ENCODE results near the gene ABR. TPM values are rescaled to one million over a fixed set of nuclear protein-coding genes. Genes with fewer than 3 reads are reported as not detected.
"Not testable (repeated sequence)": the region's sequence is repeated elsewhere in the genome, so short reads cannot be mapped to it uniquely, and the experiment has no call there.

Gene ABR
- total RNA-seq, 1 donor from 2014 or later: 59.7 TPM

GRCh38 chr17:1100382-1100781, 79.4 kb downstream of the ABR start:
- TF ChIP-seq, protein P1, sequence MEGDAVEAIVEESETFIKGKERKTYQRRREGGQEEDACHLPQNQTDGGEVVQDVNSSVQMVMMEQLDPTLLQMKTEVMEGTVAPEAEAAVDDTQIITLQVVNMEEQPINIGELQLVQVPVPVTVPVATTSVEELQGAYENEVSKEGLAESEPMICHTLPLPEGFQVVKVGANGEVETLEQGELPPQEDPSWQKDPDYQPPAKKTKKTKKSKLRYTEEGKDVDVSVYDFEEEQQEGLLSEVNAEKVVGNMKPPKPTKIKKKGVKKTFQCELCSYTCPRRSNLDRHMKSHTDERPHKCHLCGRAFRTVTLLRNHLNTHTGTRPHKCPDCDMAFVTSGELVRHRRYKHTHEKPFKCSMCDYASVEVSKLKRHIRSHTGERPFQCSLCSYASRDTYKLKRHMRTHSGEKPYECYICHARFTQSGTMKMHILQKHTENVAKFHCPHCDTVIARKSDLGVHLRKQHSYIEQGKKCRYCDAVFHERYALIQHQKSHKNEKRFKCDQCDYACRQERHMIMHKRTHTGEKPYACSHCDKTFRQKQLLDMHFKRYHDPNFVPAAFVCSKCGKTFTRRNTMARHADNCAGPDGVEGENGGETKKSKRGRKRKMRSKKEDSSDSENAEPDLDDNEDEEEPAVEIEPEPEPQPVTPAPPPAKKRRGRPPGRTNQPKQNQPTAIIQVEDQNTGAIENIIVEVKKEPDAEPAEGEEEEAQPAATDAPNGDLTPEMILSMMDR (conservative IDR thresholded peaks at IDR 0.05): no peak
- Mint-ChIP-seq H3K36me3 (ENCODE audit: low read depth) (peaks cover 5% of the 10 kb centered on the region), H3K4me1 (no peaks in the 10 kb centered on the region), H3K27ac (ENCODE audit: unreplicated experiment) (no peak overlapping the region), H3K27me3 (ENCODE audit: low read depth) (no peaks in the 10 kb centered on the region), H3K9me3 (no peaks in the 10 kb centered on the region), H3K4me3 (no peak overlapping the region)
- DNase-seq (ENCODE audit: low read depth, low spot score): no peak

GRCh38 chr17:1099242-1099641, 80.5 kb downstream of the ABR start:
- Mint-ChIP-seq H3K4me3 (no peak overlapping the region), H3K4me1 (no peaks in the 10 kb centered on the region), H3K9me3 (no peaks in the 10 kb centered on the region), H3K27me3 (ENCODE audit: low read depth) (no peaks in the 10 kb centered on the region), H3K27ac (ENCODE audit: unreplicated experiment) (peak overlapping the region; percentile 2), H3K36me3 (ENCODE audit: low read depth) (peaks cover 5% of the 10 kb centered on the region)
- TF ChIP-seq, protein P1 (conservative IDR thresholded peaks at IDR 0.05): no peak
- no peak for DNase-seq (ENCODE audit: low read depth, low spot score)

- not testable (repeated sequence) for DNase-seq (ENCODE audit: low read depth, low spot score); H3K9me3 Mint-ChIP-seq; H3K4me3 Mint-ChIP-seq; H3K27me3 Mint-ChIP-seq (ENCODE audit: low read depth); H3K27ac Mint-ChIP-seq (ENCODE audit: unreplicated experiment); H3K4me1 Mint-ChIP-seq; H3K36me3 Mint-ChIP-seq (ENCODE audit: low read depth)
Measured at GRCh38 chr17:1097972-1098744, 81.6 kb downstream of the ABR start.

GRCh38 chr17:1096215-1096614, 83.6 kb downstream of the ABR start:
- Mint-ChIP-seq H3K9me3 (no peaks in the 10 kb centered on the region), H3K27ac (ENCODE audit: unreplicated experiment) (no peak overlapping the region), H3K4me1 (peaks cover 8% of the 10 kb centered on the region), H3K27me3 (ENCODE audit: low read depth) (no peaks in the 10 kb centered on the region), H3K4me3 (no peak overlapping the region), H3K36me3 (ENCODE audit: low read depth) (peaks cover 7% of the 10 kb centered on the region)
- TF ChIP-seq, protein P1 (conservative IDR thresholded peaks at IDR 0.05): no peak
- no peak for DNase-seq (ENCODE audit: low read depth, low spot score)

GRCh38 chr17:1095853-1096173, 84.0 kb downstream of the ABR start:
- no peaks in the 10 kb centered on the region for H3K27me3 Mint-ChIP-seq (ENCODE audit: low read depth)
- H3K36me3 Mint-ChIP-seq (ENCODE audit: low read depth): peaks cover 7% of the 10 kb centered on the region
- TF ChIP-seq, protein P1 (conservative IDR thresholded peaks at IDR 0.05): no peak
- peaks cover 8% of the 10 kb centered on the region for H3K4me1 Mint-ChIP-seq
- H3K4me3 Mint-ChIP-seq: no peak overlapping the region
- H3K27ac Mint-ChIP-seq (ENCODE audit: unreplicated experiment): no peak overlapping the region
- no peak for DNase-seq (ENCODE audit: low read depth, low spot score)
- no peaks in the 10 kb centered on the region for H3K9me3 Mint-ChIP-seq

- Mint-ChIP-seq H3K9me3 (no peaks in the 10 kb centered on the region), H3K4me3 (no peak overlapping the region), H3K36me3 (ENCODE audit: low read depth) (peaks cover 7% of the 10 kb centered on the region), H3K27me3 (ENCODE audit: low read depth) (no peaks in the 10 kb centered on the region), H3K27ac (ENCODE audit: unreplicated experiment) (peak overlapping the region; percentile 35), H3K4me1 (peaks cover 8% of the 10 kb centered on the region)
- TF ChIP-seq, protein P1 (conservative IDR thresholded peaks at IDR 0.05): no peak
- no peak for DNase-seq (ENCODE audit: low read depth, low spot score)
Measured at GRCh38 chr17:1095090-1095852, 84.5 kb downstream of the ABR start.
